SW 1271 (cell line): ENCODE results near the gene PACRG.

ENCODE experiments used
- DNase-seq, 2 experiments: peaks; one replicate each; lab custom pipeline; 2025; lab: John Stamatoyannopoulos, UW

PACRG gene

DNA sequence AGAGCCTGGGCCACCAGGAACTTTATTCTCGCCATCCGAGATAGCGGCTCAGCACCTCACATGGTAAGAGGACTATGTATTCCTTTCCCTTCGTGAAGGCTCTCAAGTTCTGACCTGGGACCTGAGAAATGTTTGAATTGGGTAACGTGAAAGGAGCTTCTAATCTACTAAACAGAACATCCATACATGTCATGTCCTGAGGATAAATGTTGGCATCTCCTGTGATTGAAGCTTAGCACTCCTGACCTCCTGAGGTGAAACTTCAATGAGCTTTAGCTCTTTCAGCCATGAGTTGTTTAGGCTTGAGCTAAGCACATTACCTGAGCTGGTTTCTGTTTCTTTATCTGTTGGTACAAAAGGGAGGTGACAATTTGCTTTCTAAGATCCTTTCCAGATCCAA lies 280.9 kb downstream of the PACRG start:
- no peak for DNase-seq

GRCh38 chr6:163010145-163010544 lies 282.4 kb downstream of the PACRG start:
- no peak for DNase-seq

DNA sequence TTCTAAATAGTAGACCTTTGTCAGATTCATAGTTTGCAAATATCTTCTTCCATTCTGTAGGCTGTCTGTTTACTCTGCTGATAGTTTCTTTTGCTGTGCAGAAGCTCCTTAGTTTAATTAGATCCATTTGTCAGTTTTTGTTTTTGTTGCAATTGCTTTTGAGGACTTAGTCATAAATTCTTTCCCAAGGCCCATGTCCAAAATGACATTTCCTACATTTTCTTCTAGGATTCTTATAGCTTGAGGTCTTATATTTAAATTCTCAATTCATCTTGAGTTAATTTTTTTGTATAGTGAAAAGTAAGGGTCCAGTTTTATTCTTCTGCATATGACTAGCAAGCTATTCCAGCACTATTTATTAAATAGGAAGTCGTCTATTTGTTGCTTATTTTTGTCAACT lies 287.0 kb downstream of the PACRG start:
- DNase-seq, result no peak

- DNase-seq, result no peak
Measured at GRCh38 chr6:163017801-163018200, 290.0 kb downstream of the PACRG start.

GRCh38 chr6:163019926-163020325 lies 292.2 kb downstream of the PACRG start:
- DNase-seq, result no peak

- no peak for DNase-seq
Measured at GRCh38 chr6:163021054-163021453, 293.3 kb downstream of the PACRG start.

DNA sequence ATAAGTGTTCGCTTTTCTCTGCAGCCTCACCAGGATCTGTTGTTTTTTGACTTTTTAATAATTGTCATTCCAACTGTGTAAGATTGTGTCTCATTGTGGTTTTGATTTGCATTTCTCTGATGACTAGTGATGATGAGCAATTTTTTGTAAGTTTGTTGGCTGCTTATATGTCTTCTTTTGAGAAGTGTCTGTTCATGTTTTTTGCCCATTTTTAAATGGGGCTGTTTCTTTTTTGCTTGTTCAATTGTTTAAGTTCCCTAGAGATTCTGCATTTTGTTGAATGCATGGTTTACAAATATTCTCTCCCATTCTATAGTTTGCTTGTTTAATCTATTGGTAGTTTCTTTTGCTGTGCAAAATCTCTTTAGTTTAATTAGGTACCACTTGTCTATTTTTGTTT lies 295.9 kb downstream of the PACRG start:
- DNase-seq, result no peak

- no peak for DNase-seq
Measured at GRCh38 chr6:163026893-163027292, 299.1 kb downstream of the PACRG start.

DNA sequence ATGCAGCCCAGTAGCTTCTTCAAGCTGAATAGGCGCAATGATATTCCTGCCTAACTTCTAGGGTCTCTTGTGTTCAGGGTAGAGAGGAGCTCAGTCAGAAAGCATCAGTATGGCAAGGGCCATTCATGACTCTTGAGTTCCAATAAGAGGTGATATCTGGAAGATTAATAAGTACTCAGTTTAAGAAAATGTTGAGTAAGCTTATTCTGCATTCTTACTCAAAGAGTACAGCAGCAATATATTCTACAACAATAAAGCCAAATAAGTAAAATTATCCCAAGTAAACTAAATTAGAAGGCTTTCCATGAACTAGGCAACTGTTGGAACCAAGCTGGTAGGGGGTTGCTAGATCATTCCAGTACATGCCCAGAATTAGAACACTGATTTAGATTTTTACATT lies 303.2 kb downstream of the PACRG start:
- DNase-seq, result no peak

- DNase-seq, result no peak
Measured at GRCh38 chr6:163031931-163032330, 304.2 kb downstream of the PACRG start.

DNA sequence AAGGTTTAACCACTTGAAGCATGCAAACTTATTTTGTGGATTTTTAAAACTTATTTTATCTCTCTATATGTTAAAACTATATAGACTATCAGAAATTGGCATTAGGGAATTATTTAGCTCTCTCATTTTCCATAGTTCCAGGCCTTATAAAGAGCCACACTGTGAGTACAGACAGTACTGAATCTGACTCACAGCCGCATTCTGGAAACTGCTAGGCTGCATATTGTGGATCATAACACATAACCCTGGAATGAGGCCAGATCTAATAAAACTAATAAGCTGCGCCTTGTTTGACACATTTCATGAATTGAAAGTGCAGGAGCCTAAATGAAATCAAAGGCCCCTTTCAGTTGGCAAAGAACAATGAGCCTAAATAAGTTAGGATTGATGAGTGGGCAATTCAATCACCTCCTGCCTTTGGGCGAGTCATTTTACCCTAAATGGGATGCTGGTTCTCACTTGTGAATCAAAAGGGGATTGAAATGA lies 308.4 kb downstream of the PACRG start:
- no peak for DNase-seq

DNA sequence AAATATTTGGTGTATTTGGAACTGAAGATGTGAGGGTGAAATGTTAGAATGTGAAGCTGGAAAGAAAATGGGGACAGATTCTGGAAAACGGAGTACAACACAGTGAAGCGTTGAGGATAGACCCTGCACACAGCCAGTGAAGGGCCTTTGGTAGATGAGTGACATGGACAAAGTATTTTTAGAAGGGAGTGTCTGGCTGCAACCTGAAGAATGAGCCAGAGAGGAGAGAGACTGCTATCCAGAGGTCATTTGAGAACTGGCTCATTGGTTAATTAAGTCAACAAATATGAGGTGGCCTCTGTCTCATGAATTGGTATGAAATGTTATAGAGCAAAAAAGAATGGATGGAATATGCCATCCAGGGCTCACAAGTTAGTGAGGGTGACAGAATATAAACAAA lies 310.5 kb downstream of the PACRG start:
- no peak for DNase-seq

DNA sequence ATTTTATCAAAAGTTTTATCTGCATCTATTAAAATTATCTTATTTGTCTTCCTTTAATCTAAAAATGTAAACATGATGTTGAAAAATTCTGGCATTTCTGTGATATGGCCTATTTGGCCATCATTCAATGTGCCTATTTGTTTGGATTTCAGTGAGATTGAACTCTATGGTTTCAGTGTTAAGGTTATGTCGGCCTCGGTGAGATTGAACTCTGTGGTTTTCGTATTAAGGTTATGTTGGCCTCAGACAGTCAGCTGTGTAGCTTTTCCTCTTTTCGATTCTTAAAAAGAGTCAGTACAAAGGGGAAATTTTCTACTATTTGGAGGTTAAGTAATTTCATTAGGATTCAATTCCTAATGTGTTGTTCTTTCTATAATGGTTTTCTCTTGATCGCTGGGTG lies 320.6 kb downstream of the PACRG start:
- DNase-seq, result no peak

DNA sequence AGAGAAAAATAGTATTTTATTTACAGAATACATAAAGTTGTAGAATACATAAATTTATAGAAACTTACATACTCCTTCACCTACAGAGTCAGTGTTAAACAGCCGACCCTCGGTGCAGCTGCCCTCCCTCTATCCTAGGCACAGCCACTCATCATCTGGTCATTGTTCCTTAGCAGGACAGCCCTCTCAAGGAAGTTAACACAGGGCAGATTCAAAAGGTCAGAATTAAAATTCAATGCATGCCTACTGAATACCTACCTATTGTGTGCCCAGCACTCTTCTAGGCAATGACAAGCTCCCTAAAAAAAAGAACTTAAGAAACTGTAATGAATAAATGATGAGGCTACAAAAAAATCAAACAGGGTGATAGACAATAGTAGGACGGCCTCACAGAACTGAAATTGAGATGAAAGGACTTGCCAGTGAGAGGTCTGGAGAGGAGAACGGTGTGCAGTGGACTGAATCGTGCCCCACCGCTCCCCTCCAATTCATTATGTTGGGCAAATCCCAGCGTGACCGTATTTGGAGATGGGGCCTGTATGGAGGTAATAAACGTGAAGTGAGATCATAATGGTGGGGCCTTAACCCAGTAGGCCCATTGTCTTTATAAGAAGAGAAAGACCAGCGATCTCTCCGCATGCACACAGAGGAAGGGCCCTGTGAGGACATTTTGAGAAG lies 326.0 kb downstream of the PACRG start:
- DNase-seq, result no peak

- DNase-seq, result no peak
Measured at GRCh38 chr6:163054641-163055040, 326.9 kb downstream of the PACRG start.

DNA sequence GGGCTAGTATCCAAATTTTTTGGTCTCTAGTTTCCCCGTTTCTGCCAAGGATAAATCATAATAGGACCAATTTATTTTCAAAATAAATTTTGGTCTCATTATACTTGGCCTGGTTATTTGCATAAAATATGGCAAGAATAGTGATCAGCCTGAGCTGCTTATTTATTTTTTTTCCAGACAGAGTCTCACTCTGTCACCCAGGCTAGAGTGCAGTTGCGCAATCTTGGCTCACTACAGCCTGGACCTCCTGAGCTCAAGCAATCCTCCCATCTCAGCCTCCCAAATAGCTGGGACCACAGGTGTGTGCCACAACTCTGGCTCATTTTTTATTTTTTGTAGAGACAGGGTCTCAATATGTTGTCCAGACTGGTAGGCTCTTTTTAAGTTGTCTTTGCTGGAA lies 329.5 kb downstream of the PACRG start:
- DNase-seq, result no peak

- no peak for DNase-seq
Measured at GRCh38 chr6:163062790-163063189, 335.0 kb downstream of the PACRG start.

- DNase-seq, result no peak
Measured at GRCh38 chr6:163063561-163063960, 335.8 kb downstream of the PACRG start.

GRCh38 chr6:163064397-163064796 lies 336.6 kb downstream of the PACRG start:
- DNase-seq, result no peak

- DNase-seq, result no peak
Measured at GRCh38 chr6:163066200-163066599, 338.4 kb downstream of the PACRG start.

- no peak for DNase-seq
Measured at GRCh38 chr6:163077134-163077533, 349.4 kb downstream of the PACRG start.

GRCh38 chr6:163078712-163079111 lies 350.9 kb downstream of the PACRG start:
- DNase-seq, result no peak

- DNase-seq, result no peak
Measured at GRCh38 chr6:163080228-163080627, 352.5 kb downstream of the PACRG start.

DNA sequence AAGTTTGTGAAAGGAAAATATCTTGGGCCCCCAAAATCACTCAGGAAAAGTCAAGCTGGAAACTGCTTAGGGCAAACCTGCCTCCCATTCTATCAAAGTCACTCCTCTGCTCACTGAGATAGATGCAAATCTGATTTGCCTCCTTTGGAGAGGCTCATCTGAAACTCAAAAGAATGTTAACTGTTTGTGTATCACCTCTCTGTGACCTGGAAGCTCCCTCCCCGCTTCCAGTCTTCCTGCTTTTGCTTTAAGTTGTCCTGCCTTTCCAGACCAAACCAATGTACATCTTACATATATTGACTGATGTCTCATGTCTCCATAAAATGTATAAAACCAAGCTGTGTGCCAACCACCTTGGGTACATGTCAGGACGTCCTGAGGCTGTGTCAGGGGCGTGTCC lies 355.4 kb downstream of the PACRG start:
- DNase-seq, result no peak
